Measurements from ENCODE around the gene SLC34A3. TPM values are rescaled to one million over a fixed set of nuclear protein-coding genes. Genes with fewer than 3 reads are reported as not detected.
A peak's percentile ranks its signal among the peaks of the same experiment; 100 is the strongest.

Gene SLC34A3
- total RNA-seq, 1 donor from 2014 or later, result not detected

GRCh38 chr9:137217276-137218211 lies 13.2 kb upstream of the SLC34A3 start:
- DNase-seq (ENCODE audit: low read depth, low spot score), result no peak

GRCh38 chr9:137218212-137218753 lies 12.4 kb upstream of the SLC34A3 start:
- DNase-seq (ENCODE audit: low read depth, low spot score), result no peak

- DNase-seq (ENCODE audit: low read depth, low spot score), result no peak
These were observed 11.9 kb upstream of the SLC34A3 start for GRCh38 chr9:137218754-137219271.

GRCh38 chr9:137219757-137220316 lies 10.9 kb upstream of the SLC34A3 start:
- no peak for DNase-seq (ENCODE audit: low read depth, low spot score)

- DNase-seq (ENCODE audit: low read depth, low spot score), result no peak
These were observed 10.2 kb upstream of the SLC34A3 start for GRCh38 chr9:137220317-137221094.

GRCh38 chr9:137221095-137221505 lies 9.6 kb upstream of the SLC34A3 start:
- no peak for DNase-seq (ENCODE audit: low read depth, low spot score)

GRCh38 chr9:137221506-137222111 lies 9.1 kb upstream of the SLC34A3 start:
- no peak for DNase-seq (ENCODE audit: low read depth, low spot score)

GRCh38 chr9:137222190-137223077 lies 8.3 kb upstream of the SLC34A3 start, which contains the start of gene RNF208:
TSS of gene RNF208 (minus strand) at chr9:137222240. CDS start at chr9:137221212, 1,028 bp downstream.
- DNase-seq (ENCODE audit: low read depth, low spot score), result no peak

GRCh38 chr9:137223078-137223970 lies 7.4 kb upstream of the SLC34A3 start:
- peak; percentile 94 for DNase-seq (ENCODE audit: low read depth, low spot score)

- DNase-seq (ENCODE audit: low read depth, low spot score), result no peak
These were observed 5.6 kb upstream of the SLC34A3 start, which contains the start of gene CYSRT1 for GRCh38 chr9:137224830-137225694. TSS of gene CYSRT1 (plus strand) at chr9:137225174. CDS start at chr9:137225622, 448 bp downstream.

- DNase-seq (ENCODE audit: low read depth, low spot score), result no peak
These were observed 4.9 kb upstream of the SLC34A3 start for GRCh38 chr9:137225699-137226331.

GRCh38 chr9:137226338-137227053 lies 4.2 kb upstream of the SLC34A3 start:
- DNase-seq (ENCODE audit: low read depth, low spot score), result no peak

GRCh38 chr9:137227054-137227852 lies 3.4 kb upstream of the SLC34A3 start, which contains the start of gene RNF224:
TSS of gene RNF224 (plus strand) at chr9:137227502. CDS start at chr9:137228336, 834 bp downstream.
- DNase-seq (ENCODE audit: low read depth, low spot score), result peak; percentile 37

GRCh38 chr9:137227853-137228505 lies 2.7 kb upstream of the SLC34A3 start:
- DNase-seq (ENCODE audit: low read depth, low spot score), result no peak

GRCh38 chr9:137228506-137228967 lies 2.2 kb upstream of the SLC34A3 start:
- no peak for DNase-seq (ENCODE audit: low read depth, low spot score)

All from pulmonary artery endothelial cell (primary cell).